Medulla oblongata (tissue), 1 donor: Measurements from ENCODE around the gene CGA.
A peak's percentile ranks its signal among the peaks of the same experiment; 100 is the strongest.
"Not testable (repeated sequence)": the region's sequence is repeated elsewhere in the genome, so short reads cannot be mapped to it uniquely, and the experiment has no call there.

ENCODE experiments used
- DNase-seq: peaks from one replicate; pipeline ENCODE4 v3.0.0-alpha.2; 2015; ENCODE audit errors: extremely low spot score

The CGA gene

GRCh38 chr6:87095087-87095509, at the start of gene CGA:
Gene CGA (minus strand): TSS chr6:87095106. CDS start chr6:87088200, 6,906 bp downstream.
- DNase-seq = no peak

GRCh38 chr6:87139927-87140326, 45.0 kb upstream of the CGA start:
- not testable (repeated sequence) for DNase-seq

- DNase-seq = peak; percentile 72
These were observed 44.3 kb upstream of the CGA start for GRCh38 chr6:87139236-87139635.

- no peak for DNase-seq
These were observed 42.1 kb upstream of the CGA start for GRCh38 chr6:87136963-87137362.

- no peak for DNase-seq
These were observed 32.8 kb upstream of the CGA start for GRCh38 chr6:87127737-87128136.

GRCh38 chr6:87126501-87126900, 31.6 kb upstream of the CGA start:
- DNase-seq = no peak

GRCh38 chr6:87124074-87124473, 29.2 kb upstream of the CGA start:
- no peak for DNase-seq

- DNase-seq = no peak
These were observed 27.6 kb upstream of the CGA start for GRCh38 chr6:87122477-87122876.

GRCh38 chr6:87118054-87118453, 23.1 kb upstream of the CGA start:
- no peak for DNase-seq

- DNase-seq = no peak
These were observed 22.0 kb upstream of the CGA start for GRCh38 chr6:87116922-87117321.

GRCh38 chr6:87115402-87116135, 20.7 kb upstream of the CGA start:
- DNase-seq = no peak

GRCh38 chr6:87110636-87111035, 15.7 kb upstream of the CGA start:
- no peak for DNase-seq

- DNase-seq = no peak
These were observed 10.9 kb upstream of the CGA start for GRCh38 chr6:87105823-87106222.

GRCh38 chr6:87104667-87105066, 9.8 kb upstream of the CGA start:
- no peak for DNase-seq

- no peak for DNase-seq
These were observed 9.2 kb upstream of the CGA start for GRCh38 chr6:87103977-87104601.

GRCh38 chr6:87102151-87102621, 7.3 kb upstream of the CGA start:
- peak; percentile 6 for DNase-seq

- DNase-seq = no peak
These were observed 6.2 kb upstream of the CGA start for GRCh38 chr6:87101067-87101466.

- no peak for DNase-seq
These were observed 5.3 kb upstream of the CGA start for GRCh38 chr6:87100216-87100615.

GRCh38 chr6:87099472-87099871, 4.6 kb upstream of the CGA start:
- DNase-seq = no peak

- DNase-seq = no peak
These were observed 330 bp downstream of the CGA start for GRCh38 chr6:87094576-87094975.

GRCh38 chr6:87093651-87094050, 1.3 kb downstream of the CGA start:
- DNase-seq = no peak

- no peak for DNase-seq
These were observed 1.7 kb downstream of the CGA start for GRCh38 chr6:87093199-87093598.

GRCh38 chr6:87092435-87092834, 2.5 kb downstream of the CGA start:
- no peak for DNase-seq
